ENCODE results near the gene EFCAB13. TPM values are rescaled to one million over a fixed set of nuclear protein-coding genes. Genes with fewer than 3 reads are reported as not detected.
"Not testable (repeated sequence)": the region's sequence is repeated elsewhere in the genome, so short reads cannot be mapped to it uniquely, and the experiment has no call there.

The EFCAB13 gene
- total RNA-seq, 2 donors from 2014 or later, result 4.3 to 8.9 TPM

DNA sequence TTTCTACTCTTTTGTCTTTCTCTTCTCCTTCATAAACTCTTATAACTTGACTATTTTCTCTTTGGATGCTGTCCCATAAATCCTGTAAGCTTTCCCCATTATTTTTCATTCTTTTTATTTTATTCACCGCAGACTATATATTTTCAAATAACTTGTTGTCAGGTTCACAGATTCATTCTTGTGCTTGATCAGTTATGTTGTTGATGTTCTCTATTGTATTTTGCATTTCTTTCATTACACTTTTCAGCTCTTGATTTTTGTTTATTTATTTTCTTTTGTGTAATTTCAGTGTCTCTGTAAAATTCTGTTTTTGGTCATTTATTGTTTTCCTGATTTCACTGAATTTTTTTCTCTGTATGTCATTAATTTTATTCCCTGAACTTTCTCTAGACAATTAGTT lies 49.2 kb downstream of the EFCAB13 start:
- peaks cover 1% of the 10 kb centered on the region for H3K27me3 Mint-ChIP-seq (ENCODE audit: insufficient read depth)
- H3K4me1 Mint-ChIP-seq, result no peaks in the 10 kb centered on the region
- H3K4me3 Mint-ChIP-seq, result no peak overlapping the region
- no peak overlapping the region for H3K27ac Mint-ChIP-seq
- 100% methylated on average over 1 of the region's 1 CpG; no CpG with 5 or more reads in 1 of the 2 experiments for WGBS, 2 experiments (ENCODE audit: insufficient coverage in 1 of 2, insufficient read length in 1 of 2)
- no peaks in the 10 kb centered on the region for H3K27me3 ChIP-seq (ENCODE audit: control insufficient read depth, insufficient read depth, low read length, poor library complexity, severe bottlenecking)
- no peak overlapping the region for H3K9ac ChIP-seq (ENCODE audit: extremely low read depth, low read length, poor library complexity, severe bottlenecking)
- no peaks in the 10 kb centered on the region for H3K4me1 ChIP-seq (ENCODE audit: control insufficient read depth, insufficient read depth, low read length)
- no peaks in the 10 kb centered on the region for H3K36me3 Mint-ChIP-seq (ENCODE audit: low read depth)
- no peaks in the 10 kb centered on the region for H3K36me3 ChIP-seq (ENCODE audit: control insufficient read depth, insufficient read depth, low read length)
- H3K27ac ChIP-seq (ENCODE audit: low read depth, low read length), result no peak overlapping the region
- DNase-seq, result no peak
- peaks cover 2% of the 10 kb centered on the region for H3K9me3 Mint-ChIP-seq
- TF ChIP-seq, protein P1, sequence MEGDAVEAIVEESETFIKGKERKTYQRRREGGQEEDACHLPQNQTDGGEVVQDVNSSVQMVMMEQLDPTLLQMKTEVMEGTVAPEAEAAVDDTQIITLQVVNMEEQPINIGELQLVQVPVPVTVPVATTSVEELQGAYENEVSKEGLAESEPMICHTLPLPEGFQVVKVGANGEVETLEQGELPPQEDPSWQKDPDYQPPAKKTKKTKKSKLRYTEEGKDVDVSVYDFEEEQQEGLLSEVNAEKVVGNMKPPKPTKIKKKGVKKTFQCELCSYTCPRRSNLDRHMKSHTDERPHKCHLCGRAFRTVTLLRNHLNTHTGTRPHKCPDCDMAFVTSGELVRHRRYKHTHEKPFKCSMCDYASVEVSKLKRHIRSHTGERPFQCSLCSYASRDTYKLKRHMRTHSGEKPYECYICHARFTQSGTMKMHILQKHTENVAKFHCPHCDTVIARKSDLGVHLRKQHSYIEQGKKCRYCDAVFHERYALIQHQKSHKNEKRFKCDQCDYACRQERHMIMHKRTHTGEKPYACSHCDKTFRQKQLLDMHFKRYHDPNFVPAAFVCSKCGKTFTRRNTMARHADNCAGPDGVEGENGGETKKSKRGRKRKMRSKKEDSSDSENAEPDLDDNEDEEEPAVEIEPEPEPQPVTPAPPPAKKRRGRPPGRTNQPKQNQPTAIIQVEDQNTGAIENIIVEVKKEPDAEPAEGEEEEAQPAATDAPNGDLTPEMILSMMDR (conservative IDR thresholded peaks at IDR 0.05), result no peak
- no peak overlapping the region for H3K4me3 ChIP-seq (ENCODE audit: low read length)
- peaks cover 14% of the 10 kb centered on the region for H3K9me3 ChIP-seq (ENCODE audit: control insufficient read depth, low read length)

- Mint-ChIP-seq H3K27me3 (ENCODE audit: insufficient read depth) (peaks cover 1% of the 10 kb centered on the region), H3K9me3 (peaks cover 6% of the 10 kb centered on the region), H3K36me3 (ENCODE audit: low read depth) (peaks cover 3% of the 10 kb centered on the region), H3K27ac (no peak overlapping the region), H3K4me3 (no peak overlapping the region), H3K4me1 (no peaks in the 10 kb centered on the region)
- Histone ChIP-seq H3K27me3 (ENCODE audit: control insufficient read depth, insufficient read depth, low read length, poor library complexity, severe bottlenecking) (no peaks in the 10 kb centered on the region), H3K4me3 (ENCODE audit: low read length) (no peak overlapping the region), H3K4me1 (ENCODE audit: control insufficient read depth, insufficient read depth, low read length) (no peaks in the 10 kb centered on the region), H3K9me3 (ENCODE audit: control insufficient read depth, low read length) (peaks cover 14% of the 10 kb centered on the region), H3K27ac (ENCODE audit: low read depth, low read length) (no peak overlapping the region), H3K9ac (ENCODE audit: extremely low read depth, low read length, poor library complexity, severe bottlenecking) (no peak overlapping the region), H3K36me3 (ENCODE audit: control insufficient read depth, insufficient read depth, low read length) (no peaks in the 10 kb centered on the region)
- TF ChIP-seq, protein P1 (conservative IDR thresholded peaks at IDR 0.05), result no peak
- WGBS, 2 experiments (ENCODE audit: insufficient coverage in 1 of 2, insufficient read length in 1 of 2), result 100% methylated on average over 1 of the region's 1 CpG; no CpG with 5 or more reads in 1 of the 2 experiments
- no peak for DNase-seq
These were observed 52.5 kb downstream of the EFCAB13 start for GRCh38 chr17:47376247-47376646.

DNA sequence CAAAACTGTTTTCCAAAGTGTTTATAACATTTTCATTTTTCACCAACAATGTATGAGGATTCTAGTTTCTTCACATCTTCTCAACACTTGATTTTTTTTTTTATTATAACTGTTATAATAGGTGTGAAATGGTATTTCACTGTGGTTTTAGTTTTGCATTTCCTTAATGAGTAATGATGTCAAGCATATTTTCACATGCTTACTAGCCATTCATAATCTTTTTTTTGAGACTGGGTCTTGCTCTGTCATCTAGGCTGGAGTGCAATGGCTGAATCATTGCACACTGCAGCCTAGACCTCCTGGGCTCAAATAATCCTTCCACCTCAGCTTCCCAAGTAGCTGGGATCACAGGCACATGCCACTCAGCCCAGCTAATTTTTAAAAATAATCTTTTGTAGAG lies 65.1 kb downstream of the EFCAB13 start:
- Mint-ChIP-seq H3K4me1 (peaks cover 6% of the 10 kb centered on the region), H3K4me3 (no peak overlapping the region)

DNA sequence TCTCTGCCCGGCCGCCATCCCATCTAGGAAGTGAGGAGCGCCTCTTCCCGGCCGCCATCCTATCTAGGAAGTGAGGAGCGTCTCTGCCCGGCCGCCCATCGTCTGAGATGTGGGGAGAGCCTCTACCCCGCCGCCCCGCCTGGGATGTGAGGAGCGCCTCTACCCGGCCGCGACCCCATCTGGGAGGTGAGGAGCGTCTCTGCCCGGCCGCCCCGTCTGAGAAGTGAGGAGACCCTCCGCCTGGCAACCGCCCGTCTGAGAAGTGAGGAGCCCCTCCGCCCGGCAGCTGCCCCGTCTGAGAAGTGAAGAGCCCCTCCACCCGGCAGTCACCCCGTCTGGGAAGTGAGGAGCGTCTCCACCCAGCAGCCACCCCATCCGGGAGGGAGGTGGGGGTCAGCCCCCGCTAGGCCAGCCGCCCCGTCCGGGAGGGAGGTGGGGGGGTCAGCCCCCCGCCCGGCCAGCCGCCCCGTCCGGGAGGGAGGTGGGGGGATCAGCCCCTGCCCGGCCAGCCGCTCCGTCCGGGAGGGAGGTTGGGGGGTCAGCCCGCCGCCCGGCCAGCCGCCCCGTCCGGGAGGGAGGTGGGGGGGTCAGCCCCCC lies 73.9 kb downstream of the EFCAB13 start:
- not testable (repeated sequence) for H3K27me3 Mint-ChIP-seq (ENCODE audit: insufficient read depth); H3K4me1 Mint-ChIP-seq; DNase-seq; H3K27me3 ChIP-seq (ENCODE audit: control insufficient read depth, insufficient read depth, low read length, poor library complexity, severe bottlenecking); H3K4me1 ChIP-seq (ENCODE audit: control insufficient read depth, insufficient read depth, low read length); H3K27ac ChIP-seq (ENCODE audit: low read depth, low read length); H3K27ac Mint-ChIP-seq; H3K4me3 ChIP-seq (ENCODE audit: low read length); H3K9me3 ChIP-seq (ENCODE audit: control insufficient read depth, low read length); H3K36me3 ChIP-seq (ENCODE audit: control insufficient read depth, insufficient read depth, low read length); H3K4me3 Mint-ChIP-seq; H3K9ac ChIP-seq (ENCODE audit: extremely low read depth, low read length, poor library complexity, severe bottlenecking); H3K36me3 Mint-ChIP-seq (ENCODE audit: low read depth)
- H3K9me3 Mint-ChIP-seq, result peaks cover 13% of the 10 kb centered on the region
- WGBS, 2 experiments (ENCODE audit: insufficient coverage in 1 of 2, insufficient read length in 1 of 2), result 96% methylated on average over 36 of the region's 49 CpGs; no CpG with 5 or more reads in 1 of the 2 experiments

More for the DNA sequence above, 65.1 kb downstream of the EFCAB13 start:
- Histone ChIP-seq H3K4me3 (ENCODE audit: low read length) (no peak overlapping the region), H3K4me1 (ENCODE audit: control insufficient read depth, insufficient read depth, low read length) (no peaks in the 10 kb centered on the region), H3K27ac (ENCODE audit: low read depth, low read length) (no peak overlapping the region), H3K36me3 (ENCODE audit: control insufficient read depth, insufficient read depth, low read length) (no peaks in the 10 kb centered on the region), H3K27me3 (ENCODE audit: control insufficient read depth, insufficient read depth, low read length, poor library complexity, severe bottlenecking) (no peaks in the 10 kb centered on the region), H3K9me3 (ENCODE audit: control insufficient read depth, low read length) (peaks cover 3% of the 10 kb centered on the region), H3K9ac (ENCODE audit: extremely low read depth, low read length, poor library complexity, severe bottlenecking) (no peak overlapping the region)
- Mint-ChIP-seq H3K27me3 (ENCODE audit: insufficient read depth) (no peaks in the 10 kb centered on the region), H3K9me3 (peaks cover 17% of the 10 kb centered on the region), H3K27ac (no peak overlapping the region), H3K36me3 (ENCODE audit: low read depth) (peaks cover 11% of the 10 kb centered on the region)
- no peak for DNase-seq
- TF ChIP-seq, protein P1 (conservative IDR thresholded peaks at IDR 0.05), result no peak
